Left lung (tissue), 10 donors: ENCODE results near the gene UPF3B. TPM values are rescaled to one million over a fixed set of nuclear protein-coding genes. Genes with fewer than 3 reads are reported as not detected.

Experiments
- ATAC-seq: fragments of 200-7000 bp; cut with Tn5 transposase; one replicate; pipeline ENCODE4 v1.9.1; 2020; ENCODE audit warnings: moderate library complexity
- DNase-seq, 4 donors: peaks; one replicate each; pipeline ENCODE4 v3.0.0-alpha.2; 2013 to 2020
- H3K27ac ChIP-seq, 2 donors: fragments of 200-600 bp; sonication (generic) in 1 of 2; one replicate each; pipeline versions ENCODE4 v1.5.0 to v1.8.0; 2020 to 2021
- H3K27me3 ChIP-seq, 2 donors: fragments of 200-600 bp; sonication (generic) in 1 of 2; one replicate each; pipeline versions ENCODE4 v1.5.0 to v1.8.0; 2020 to 2021
- H3K36me3 ChIP-seq, 2 donors: fragments of 200-600 bp; sonication (generic) in 1 of 2; one replicate each; pipeline versions ENCODE4 v1.5.0 to v1.8.0; 2020 to 2021
- H3K4me1 ChIP-seq, 2 donors: fragments of 200-600 bp; one replicate each; pipeline ENCODE4 v1.8.0; 2021
- H3K4me3 ChIP-seq, 2 donors: fragments of 200-600 bp; sonication (generic) in 1 of 2; one replicate each; pipeline versions ENCODE4 v1.5.0 to v1.8.0; 2020 to 2021; ENCODE audit warnings: mild to moderate bottlenecking in 1 of 2
- H3K9me3 ChIP-seq, 2 donors: fragments of 200-600 bp; sonication (generic) in 1 of 2; one replicate each; pipeline versions ENCODE4 v1.5.0 to v1.8.0; 2020 to 2021
- CTCF ChIP-seq, 2 donors: fragments of 200-600 bp; sonication (generic) in 1 of 2; IDR thresholded peaks; one replicate each; pipeline versions ENCODE4 v1.5.0 to v1.8.0; 2021; ENCODE audit warnings: antibody characterized with exemption in 2 of 2
- intact Hi-C, 2 donors: fragments of 100-400 bp; cut with DNase I; formaldehyde crosslinking; loops; one replicate each; pipeline versions ENCODE4 v1.11.2 to v1.14.2; 2022
- polyA plus RNA-seq, 6 donors: library from polyadenylated mRNA; unstranded; fragments of 120-200 nt; gene quantifications; one replicate each; pipeline ENCODE4 v1.2.1, GENCODE V29; 2013; ENCODE audit not compliant: insufficient read length in 6 of 6
- total RNA-seq, 2 donors: library from RNA; stranded (reverse); fragmentation: NEBNext Ultra II Directional; extraction: Animal tissue kit (Norgen Biotek cat#: 25700); gene quantifications; one replicate each; pipeline ENCODE4 v1.2.1, GENCODE V29; 2021
- donor health status: DM: no; HTN: yes; CAD: no.
- donor health status: DM: no; HTN: no; CAD: no.

Gene UPF3B
- total and polyA plus RNA-seq, 8 donors: 4.5 to 33.8 (median 26.7) TPM

GRCh38 chrX:119791437-119792231 lies 61.1 kb downstream of the UPF3B start, which contains the start of gene RPL39:
RPL39 (minus strand) TSS chrX:119791630; CDS start chrX:119791576, 54 bp downstream.
- ATAC-seq: peak; percentile 96
- intact Hi-C loops: no loop called here
- peaks cover 0 to 20% of the 10 kb centered on the region in 2 donors for H3K36me3 ChIP-seq
- DNase-seq: peak; percentile 85 to 90 (median 88)
- H3K4me1 ChIP-seq: peaks cover 6 to 34% of the 10 kb centered on the region in 2 donors
- no peaks in the 10 kb centered on the region for H3K9me3 ChIP-seq
- TF ChIP-seq CTCF (IDR thresholded peaks at IDR 0.05): no peak
- H3K4me3 ChIP-seq: peak within 1 kb of the TSS; percentile 47 to 63
- H3K27ac ChIP-seq: peak within 1 kb of the TSS; percentile 94 to 97
- H3K27me3 ChIP-seq: no peaks in the 10 kb centered on the region

GRCh38 chrX:119790977-119791436 lies 61.8 kb downstream of the UPF3B start:
- H3K36me3 ChIP-seq: peaks cover 0 to 24% of the 10 kb centered on the region in 2 donors
- DNase-seq (peak in 2 of 4 donors; percentile 35 to 46), ATAC-seq (peak; percentile 52)
- intact Hi-C loops: no loop called here
- H3K27ac ChIP-seq: peak overlapping the region; percentile 94 to 97
- peak overlapping the region; percentile 47 to 63 for H3K4me3 ChIP-seq
- H3K27me3 ChIP-seq: no peaks in the 10 kb centered on the region
- H3K9me3 ChIP-seq: no peaks in the 10 kb centered on the region
- TF ChIP-seq CTCF (IDR thresholded peaks at IDR 0.05): no peak
- H3K4me1 ChIP-seq: peaks cover 6 to 34% of the 10 kb centered on the region in 2 donors

GRCh38 chrX:119784747-119785446 lies 67.9 kb downstream of the UPF3B start:
- no peaks in the 10 kb centered on the region for H3K9me3 ChIP-seq
- H3K27ac ChIP-seq: no peak overlapping the region
- no peak overlapping the region for H3K4me3 ChIP-seq
- peaks cover 0 to 48% of the 10 kb centered on the region in 2 donors for H3K36me3 ChIP-seq
- H3K27me3 ChIP-seq: no peaks in the 10 kb centered on the region
- TF ChIP-seq CTCF (IDR thresholded peaks at IDR 0.05): peak; percentile 21 to 50
- intact Hi-C loops: no loop called here
- H3K4me1 ChIP-seq: peaks cover 6 to 35% of the 10 kb centered on the region in 2 donors
- ATAC-seq (peak; percentile 61), DNase-seq (no peak)

Other genes starting within 250 kb of the UPF3B start
- gene NKRF, start 246.5 kb downstream of the UPF3B start, total RNA-seq: 1 to 10 TPM; 7.0 to 8.8 TPM
- gene NKRF, start 246.5 kb downstream of the UPF3B start, polyA plus RNA-seq: 10 to 100 TPM; 11.9 to 15.1 (median 12.9) TPM
- gene SEPTIN6, start 159.8 kb downstream of the UPF3B start, total RNA-seq: 10 to 100 TPM; 19.1 to 20.3 TPM
- gene SEPTIN6, start 159.8 kb downstream of the UPF3B start, polyA plus RNA-seq: 10 to 100 TPM; 28.8 to 43.1 (median 36.1) TPM
- 1 to 10 TPM; 2.4 to 4.2 TPM for gene SOWAHD, start 94.4 kb downstream of the UPF3B start, total RNA-seq
- under 1 TPM; 0.34 to 0.96 (median 0.60) TPM for gene SOWAHD, start 94.4 kb downstream of the UPF3B start, polyA plus RNA-seq
- 1,000 to 10,000 TPM; 1,442 to 1,453 TPM for gene RPL39, start 61.3 kb downstream of the UPF3B start, total RNA-seq
- gene RPL39, start 61.3 kb downstream of the UPF3B start, polyA plus RNA-seq: 1,000 to 10,000 TPM; 2,372 to 3,113 (median 2,723) TPM
- 10 to 100 TPM; 10.2 to 11.2 TPM for gene RNF113A, start 18.8 kb upstream of the UPF3B start, total RNA-seq
- gene RNF113A, start 18.8 kb upstream of the UPF3B start, polyA plus RNA-seq: 10 to 100 TPM; 10.2 to 13.3 (median 11.9) TPM
- gene NDUFA1, start 18.9 kb upstream of the UPF3B start, total RNA-seq: 10 to 100 TPM; 81.7 to 91.9 TPM
- 10 to 100 TPM; 77.8 to 90.4 (median 85.5) TPM for gene NDUFA1, start 18.9 kb upstream of the UPF3B start, polyA plus RNA-seq
- gene AKAP14, start 42.9 kb upstream of the UPF3B start, total RNA-seq: 1 to 10 TPM in 1 of 2 donors, not detected in 1; 2.7 TPM
- 1 to 10 TPM in 5 of 6 donors, under 1 TPM in 1; 0.81 to 4.8 (median 3.3) TPM for gene AKAP14, start 42.9 kb upstream of the UPF3B start, polyA plus RNA-seq
- 1 to 10 TPM; 6.6 to 6.9 TPM for gene NKAP, start 90.8 kb upstream of the UPF3B start, total RNA-seq
- 10 to 100 TPM; 13.4 to 15.8 (median 14.7) TPM for gene NKAP, start 90.8 kb upstream of the UPF3B start, polyA plus RNA-seq
- not detected for gene RHOXF2B, start 224.7 kb upstream of the UPF3B start, total RNA-seq
- gene RHOXF2B, start 224.7 kb upstream of the UPF3B start, polyA plus RNA-seq: under 1 TPM; 0.08 to 0.23 (median 0.14) TPM